Lower lobe of right lung (tissue), 2 donors: ENCODE data around the gene MFRP. TPM values are rescaled to one million over a fixed set of nuclear protein-coding genes. Genes with fewer than 3 reads are reported as not detected.

Experiments used
- ATAC-seq, 2 donors: fragments of 200-7000 bp; cut with Tn5 transposase; one replicate each; pipeline ENCODE4 v1.9.1; 2020 to 2022; ENCODE audit warnings: mild to moderate bottlenecking in 2 of 2, moderate library complexity in 2 of 2
- DNase-seq: peaks from one replicate; pipeline ENCODE4 v3.0.0-alpha.2; 2020
- H3K27ac ChIP-seq: fragments of 200-600 bp; one replicate; pipeline ENCODE4 v1.8.0; 2022
- H3K27me3 ChIP-seq: fragments of 200-600 bp; one replicate; pipeline ENCODE4 v1.8.0; 2022; ENCODE audit warnings: low read depth
- H3K36me3 ChIP-seq: fragments of 200-600 bp; one replicate; pipeline ENCODE4 v1.8.0; 2022; ENCODE audit warnings: mild to moderate bottlenecking
- H3K4me1 ChIP-seq: fragments of 200-600 bp; one replicate; pipeline ENCODE4 v1.8.0; 2022
- H3K4me3 ChIP-seq: fragments of 200-600 bp; one replicate; pipeline ENCODE4 v1.8.0; 2022; ENCODE audit warnings: mild to moderate bottlenecking
- H3K9me3 ChIP-seq: fragments of 200-600 bp; one replicate; pipeline ENCODE4 v1.8.0; 2022
- CTCF ChIP-seq: fragments of 200-600 bp; IDR thresholded peaks from one replicate; pipeline ENCODE4 v1.8.0; 2022; ENCODE audit warnings: antibody characterized with exemption, mild to moderate bottlenecking
- intact Hi-C: fragments of 100-400 bp; cut with DNase I; formaldehyde crosslinking; loops from one replicate; pipeline ENCODE4 v1.11.0; 2022
- total RNA-seq: library from RNA; stranded (reverse); fragmentation: NEBNext Ultra II Directional; extraction: Animal tissue kit (Norgen Biotek cat#: 25700); gene quantifications from one replicate; pipeline ENCODE4 v1.2.1, GENCODE V29; 2021
- donor health status: DM: no; HTN: yes; CAD: no; lungs with severe emphysema.

The MFRP gene
- total RNA-seq, 1 donor from 2014 or later = not detected

GRCh38 chr11:119347242-119347641, 737 bp upstream of the MFRP start:
- no peak for TF ChIP-seq CTCF
- intact Hi-C loops = no loop called here
- no peaks in the 10 kb centered on the region for H3K27me3 ChIP-seq
- H3K27ac ChIP-seq = no peak overlapping the region
- no peaks in the 10 kb centered on the region for H3K4me1 ChIP-seq
- H3K9me3 ChIP-seq = no peaks in the 10 kb centered on the region
- no peaks in the 10 kb centered on the region for H3K36me3 ChIP-seq
- no peak overlapping the region for H3K4me3 ChIP-seq
- DNase-seq (no peak), ATAC-seq (no peak)

- H3K27me3 ChIP-seq = peaks cover under 1% of the 10 kb centered on the region
- H3K4me1 ChIP-seq = peaks cover 11% of the 10 kb centered on the region
- intact Hi-C loops = no loop called here
- no peak overlapping the region for H3K4me3 ChIP-seq
- TF ChIP-seq CTCF = no peak
- ATAC-seq (no peak), DNase-seq (peak; percentile 10)
- H3K27ac ChIP-seq = no peak overlapping the region
- no peaks in the 10 kb centered on the region for H3K9me3 ChIP-seq
- H3K36me3 ChIP-seq = no peaks in the 10 kb centered on the region
Observed at GRCh38 chr11:119345685-119346084, 820 bp downstream of the MFRP start.

DNA sequence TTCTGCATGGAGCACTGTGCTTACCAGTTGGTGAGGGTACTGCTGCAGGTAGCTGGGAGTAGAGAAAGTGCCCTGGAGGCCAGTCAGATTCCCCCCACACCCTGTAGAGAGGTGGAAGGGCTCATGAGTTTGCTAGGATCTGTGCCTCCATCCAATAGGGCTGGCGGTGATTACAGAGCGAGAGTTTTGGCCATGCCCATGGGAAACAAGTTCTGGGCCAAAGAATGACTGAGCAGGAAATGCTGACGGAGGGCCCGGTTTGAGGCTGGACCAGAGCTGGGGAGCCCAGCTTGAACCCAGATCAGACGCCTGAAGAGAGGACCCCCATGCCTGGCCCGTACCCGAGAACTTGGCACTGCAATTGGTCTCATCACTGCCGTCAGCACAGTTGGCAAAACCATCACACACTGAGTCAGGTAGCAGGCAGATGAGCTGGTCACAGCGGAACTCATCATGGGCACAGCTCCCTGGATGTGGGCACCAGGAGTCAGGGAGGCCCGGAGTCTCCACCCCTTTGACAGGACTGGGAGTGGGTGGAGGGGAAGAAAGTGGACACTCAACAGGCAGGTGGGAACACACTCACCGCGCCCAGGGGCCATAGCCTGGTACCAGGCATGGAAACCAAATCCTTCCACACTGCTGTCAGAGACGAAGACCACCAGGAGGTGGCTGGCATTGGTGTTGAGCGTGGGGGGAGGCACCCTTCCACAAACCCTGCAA, 2.1 kb downstream of the MFRP start:
- DNase-seq = peak; percentile 38
- intact Hi-C loops = no loop called here
- H3K4me1 ChIP-seq = peaks cover 23% of the 10 kb centered on the region
- H3K4me3 ChIP-seq = no peak overlapping the region
- TF ChIP-seq CTCF = no peak
- ATAC-seq = no peak
- no peaks in the 10 kb centered on the region for H3K9me3 ChIP-seq
- H3K36me3 ChIP-seq = no peaks in the 10 kb centered on the region
- no peak overlapping the region for H3K27ac ChIP-seq
- H3K27me3 ChIP-seq = peaks cover 11% of the 10 kb centered on the region

- peaks cover 13% of the 10 kb centered on the region for H3K27me3 ChIP-seq
- intact Hi-C loops = no loop called here
- H3K36me3 ChIP-seq = no peaks in the 10 kb centered on the region
- no peak overlapping the region for H3K4me3 ChIP-seq
- H3K4me1 ChIP-seq = peaks cover 31% of the 10 kb centered on the region
- ATAC-seq (no peak), DNase-seq (peak; percentile 20)
- H3K9me3 ChIP-seq = no peaks in the 10 kb centered on the region
- no peak overlapping the region for H3K27ac ChIP-seq
- no peak for TF ChIP-seq CTCF
Observed at GRCh38 chr11:119343726-119344125, 2.8 kb downstream of the MFRP start.

- intact Hi-C loops = no loop called here
- TF ChIP-seq CTCF = no peak
- peaks cover 40% of the 10 kb centered on the region for H3K4me1 ChIP-seq
- no peak overlapping the region for H3K4me3 ChIP-seq
- ATAC-seq (no peak), DNase-seq (peak; percentile 43)
- H3K27ac ChIP-seq = no peak overlapping the region
- H3K9me3 ChIP-seq = no peaks in the 10 kb centered on the region
- H3K36me3 ChIP-seq = no peaks in the 10 kb centered on the region
- H3K27me3 ChIP-seq = peaks cover 13% of the 10 kb centered on the region
Observed at GRCh38 chr11:119342362-119343130, 4.0 kb downstream of the MFRP start.
